GM18520 (cell line): ENCODE data around the gene METTL24.

Experiments used
- ATAC-seq: cut with Tn5 transposase; IDR thresholded peaks from one replicate; pipeline ENCODE4 v1.9.1; 2021; ENCODE audit not compliant: unreplicated experiment

METTL24 gene

DNA sequence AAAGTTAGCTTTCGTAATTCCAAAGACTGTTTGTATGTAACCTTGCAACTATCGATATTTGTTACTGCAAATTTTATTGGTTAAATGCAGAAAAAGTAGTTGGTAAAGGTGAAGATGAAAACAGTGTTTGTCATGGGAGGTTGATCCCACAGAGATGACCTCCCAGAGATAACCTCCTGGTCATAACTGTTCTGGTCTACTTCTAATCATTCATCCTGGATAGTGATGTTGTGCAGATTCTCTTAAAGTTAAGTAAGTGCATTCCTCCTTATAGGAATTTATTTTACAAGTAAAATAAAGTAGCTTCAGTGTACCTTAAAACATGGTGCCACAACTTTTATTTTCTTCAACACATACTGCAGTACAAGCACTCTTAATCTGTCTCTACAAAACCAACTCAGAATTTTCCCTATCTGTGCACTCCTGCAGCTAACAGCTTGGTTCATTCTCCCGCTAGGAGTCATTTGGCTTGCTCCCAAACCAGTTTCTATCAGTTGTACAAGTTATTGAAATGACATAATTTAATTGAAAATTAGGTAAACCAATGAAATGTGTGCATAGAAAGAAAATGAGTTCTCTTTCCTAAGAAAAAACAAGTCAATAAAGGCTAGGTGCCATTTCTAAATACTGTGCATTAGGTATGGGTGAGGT lies 19.2 kb downstream of the METTL24 start:
- ATAC-seq, result no peak

DNA sequence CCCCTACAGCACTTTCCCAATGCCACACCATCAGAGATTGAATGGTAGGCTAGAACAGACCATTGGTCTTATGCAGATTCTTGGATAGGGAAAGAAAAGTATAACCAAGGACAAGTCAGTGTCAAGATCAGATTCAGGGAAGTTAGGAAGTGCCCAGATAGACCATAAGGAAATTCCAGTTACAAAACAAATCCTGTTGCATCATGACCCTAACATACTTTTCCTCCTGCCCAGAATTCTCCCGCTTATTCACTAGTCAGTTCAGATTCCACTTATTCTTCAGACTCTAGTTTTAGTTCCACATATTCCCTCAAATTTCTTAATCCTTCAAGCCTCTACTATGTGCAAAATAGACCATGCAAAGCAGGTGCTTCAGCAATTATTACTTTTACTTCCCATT lies 20.7 kb downstream of the METTL24 start:
- ATAC-seq, result no peak

DNA sequence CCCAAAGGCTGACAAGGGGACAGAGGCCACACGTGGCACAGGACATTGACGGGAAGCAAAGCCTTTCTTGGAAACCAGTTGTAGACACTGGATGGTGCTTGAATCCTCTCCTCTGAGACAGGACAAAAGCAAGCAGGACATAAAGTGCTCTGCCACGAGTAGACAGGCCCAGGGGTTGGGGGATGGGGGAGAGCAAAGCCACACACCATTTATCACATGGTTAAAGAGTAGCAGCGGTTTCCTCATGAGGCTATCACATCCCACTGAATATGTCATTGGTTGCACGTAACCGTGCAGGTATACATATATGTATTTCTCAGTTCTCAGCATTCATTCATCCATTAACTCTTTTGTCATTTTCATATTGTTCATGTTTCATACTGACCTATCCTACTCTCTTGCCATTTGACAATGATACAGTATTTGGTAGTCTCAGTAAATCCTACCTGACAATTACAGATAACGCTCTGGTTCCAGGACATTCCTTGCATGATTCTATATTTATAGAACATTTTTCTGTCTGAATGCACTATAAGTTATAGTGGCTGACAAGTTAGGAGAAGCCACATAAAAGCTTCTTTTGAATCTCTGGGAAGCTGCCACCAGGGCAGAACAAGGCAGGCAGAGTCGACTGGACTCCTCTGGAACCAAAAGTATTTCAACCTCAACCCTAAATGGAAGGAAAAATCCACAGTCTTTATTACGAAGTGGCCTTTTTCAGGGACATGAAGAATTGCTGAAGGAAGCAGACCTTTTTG lies 23.5 kb downstream of the METTL24 start:
- ATAC-seq, result no peak

DNA sequence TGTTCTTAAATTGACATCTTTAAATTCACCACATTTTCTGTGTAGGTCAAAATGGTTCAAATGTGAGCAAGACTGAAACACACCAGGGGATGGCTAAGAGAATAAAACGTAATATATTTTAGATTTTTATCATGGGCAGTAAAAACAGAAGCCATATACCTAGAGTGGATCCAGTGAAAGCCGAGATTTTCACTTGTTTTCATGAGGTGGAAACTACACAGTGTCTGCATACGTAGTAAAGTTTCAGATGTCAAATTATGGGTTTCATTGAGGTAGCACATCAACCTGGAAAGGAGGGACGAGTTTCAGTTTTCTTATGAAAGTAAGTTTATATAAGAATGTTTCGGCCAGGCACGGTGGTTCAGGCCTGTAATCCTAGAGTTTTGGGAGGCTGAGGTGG lies 25.9 kb downstream of the METTL24 start:
- no peak for ATAC-seq

DNA sequence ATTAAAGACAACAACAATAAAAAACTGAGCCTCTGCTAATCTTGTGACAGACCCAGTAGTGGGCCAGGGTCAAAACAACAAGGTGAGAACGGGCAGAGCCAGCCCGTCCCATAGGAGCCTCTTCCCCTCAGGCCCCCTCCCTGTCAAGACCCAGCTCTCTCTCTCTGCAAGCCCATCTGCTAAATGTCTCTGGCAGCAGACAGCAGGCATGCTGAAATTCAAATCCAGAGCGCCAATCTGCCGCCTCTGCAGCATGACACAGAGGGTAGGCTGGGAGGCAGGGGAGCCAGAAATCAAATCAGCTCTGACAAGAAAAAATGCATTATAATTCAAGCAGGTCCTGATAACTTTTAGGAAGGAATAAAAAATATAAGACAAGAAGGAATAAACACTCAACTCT lies 26.3 kb downstream of the METTL24 start:
- ATAC-seq, result no peak

DNA sequence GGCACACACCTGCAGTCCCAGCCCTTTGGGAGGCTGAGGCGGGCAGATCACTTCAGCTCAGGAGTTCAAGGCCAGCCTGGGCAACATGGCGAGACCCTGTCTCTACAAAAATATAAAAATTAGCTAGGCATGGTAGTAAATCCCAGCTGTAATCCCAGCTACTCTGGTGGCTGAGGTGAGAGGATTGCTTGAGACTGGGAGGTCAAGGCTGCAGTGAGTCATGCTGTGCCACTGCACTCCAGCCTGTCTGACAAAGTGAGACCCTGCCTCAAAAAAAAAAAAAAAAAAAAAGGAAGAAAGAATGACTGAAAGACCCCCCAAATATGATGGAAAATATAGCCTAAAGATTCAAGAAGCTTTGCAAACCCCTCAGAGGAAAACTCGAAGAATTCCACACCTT lies 26.8 kb downstream of the METTL24 start:
- ATAC-seq, result no peak

DNA sequence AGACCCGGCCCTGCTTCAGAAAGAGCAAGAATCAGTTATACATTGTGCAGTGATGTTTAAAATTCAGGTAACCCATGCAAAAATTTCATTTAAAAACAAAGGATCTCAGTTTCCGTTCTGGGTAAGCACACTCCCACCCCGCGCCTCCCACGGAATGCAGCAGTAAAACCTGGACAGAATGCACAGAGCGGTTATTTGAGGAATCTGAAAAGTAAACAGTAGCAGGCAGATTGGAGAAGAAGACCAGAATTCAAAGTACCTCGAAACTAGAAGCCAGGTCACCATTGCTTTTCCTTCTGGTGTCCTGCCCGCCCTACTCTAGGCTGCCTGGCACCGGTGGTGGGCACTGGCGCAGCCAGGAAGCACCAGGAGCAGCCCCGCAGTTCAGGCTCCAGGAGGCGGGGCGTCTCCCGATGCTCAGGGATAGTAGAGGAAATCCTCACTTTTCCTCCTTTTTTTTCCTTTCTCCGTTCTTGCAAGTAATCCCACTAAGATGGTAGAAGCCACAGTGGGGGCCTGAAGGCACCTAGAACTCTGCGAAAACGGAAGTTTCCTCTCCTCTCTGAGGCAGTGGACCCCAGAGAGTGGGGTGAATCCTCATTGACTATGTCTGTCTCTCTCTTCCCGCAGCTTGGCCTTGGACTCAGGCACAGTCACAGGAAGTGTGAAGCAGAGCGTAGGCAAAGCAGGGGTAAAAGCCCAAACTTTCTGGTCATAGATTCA lies 28.3 kb downstream of the METTL24 start:
- no peak for ATAC-seq

DNA sequence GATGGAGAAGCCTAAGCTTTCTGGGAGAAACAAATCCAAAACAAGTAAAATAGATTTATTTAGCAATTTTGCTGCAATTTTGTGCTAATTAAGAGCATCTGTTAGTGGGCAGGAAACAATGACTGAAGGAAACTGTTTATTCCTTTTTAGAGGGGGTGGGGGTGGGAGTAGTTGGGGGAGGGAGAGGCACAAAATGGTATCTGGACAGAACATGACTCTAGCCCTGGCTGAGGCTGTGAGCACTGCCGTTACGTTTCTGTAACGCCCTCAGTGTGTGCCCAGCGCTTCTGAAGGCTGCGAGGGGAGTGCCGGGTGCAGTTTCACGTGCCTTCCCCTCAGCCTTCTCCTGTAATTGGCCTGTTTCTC lies 28.8 kb downstream of the METTL24 start:
- no peak for ATAC-seq

DNA sequence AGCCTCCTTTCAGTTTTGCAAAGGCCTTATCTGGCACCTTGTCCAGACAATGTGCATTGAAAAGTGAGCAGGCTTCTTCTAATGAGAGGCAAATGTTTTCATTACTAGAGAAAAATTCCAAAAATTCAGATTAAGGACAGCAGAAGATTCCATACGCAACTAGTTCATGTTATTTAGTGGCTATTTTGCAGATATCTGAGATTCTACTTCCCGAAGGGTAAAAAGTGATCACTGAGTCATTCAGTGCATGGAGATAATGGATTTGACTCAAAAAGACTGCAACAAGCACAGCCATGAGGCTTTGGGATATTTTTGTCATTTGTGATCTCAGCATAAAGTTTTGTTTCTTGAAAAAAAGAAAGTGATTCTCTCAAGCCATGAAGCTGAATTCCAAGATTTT lies 29.9 kb downstream of the METTL24 start:
- ATAC-seq, result no peak

DNA sequence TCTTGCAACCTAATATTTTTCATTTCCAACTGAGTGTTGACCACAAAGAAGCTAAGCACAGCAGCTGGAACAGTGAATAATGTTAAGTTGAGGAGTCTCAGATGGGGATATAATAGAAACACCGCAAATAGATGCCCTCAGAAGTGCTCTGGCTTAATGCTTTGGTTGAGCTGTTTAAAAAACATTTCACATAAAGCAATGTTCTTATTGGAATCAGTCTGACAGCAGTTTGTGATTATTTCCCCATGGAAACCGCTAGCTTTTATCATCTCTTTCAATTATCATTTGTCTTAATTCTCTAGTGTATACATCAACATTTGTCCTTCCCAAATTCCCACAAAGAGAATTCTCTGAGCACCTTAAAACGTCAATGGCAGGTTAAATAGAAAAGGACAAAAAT lies 30.8 kb downstream of the METTL24 start:
- no peak for ATAC-seq

DNA sequence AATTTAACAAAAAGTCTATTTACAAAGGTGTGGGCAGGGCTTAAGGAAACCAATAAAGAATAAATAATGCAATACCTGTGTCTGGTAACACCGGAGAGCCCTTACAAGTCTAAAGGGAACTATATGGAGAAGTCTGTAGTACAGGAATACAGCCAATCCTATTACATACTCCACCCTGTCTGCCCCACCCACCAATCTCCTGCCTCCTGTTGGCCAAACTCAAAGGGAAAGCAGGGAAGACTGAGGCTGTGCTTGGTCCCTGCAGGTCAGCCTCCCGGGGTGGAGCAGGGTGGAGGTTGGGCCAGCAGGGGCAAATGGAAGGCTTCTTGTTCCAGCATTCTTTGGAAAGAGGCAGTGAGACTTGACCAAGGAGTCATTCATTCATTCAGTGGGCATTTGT lies 31.5 kb downstream of the METTL24 start:
- no peak for ATAC-seq

DNA sequence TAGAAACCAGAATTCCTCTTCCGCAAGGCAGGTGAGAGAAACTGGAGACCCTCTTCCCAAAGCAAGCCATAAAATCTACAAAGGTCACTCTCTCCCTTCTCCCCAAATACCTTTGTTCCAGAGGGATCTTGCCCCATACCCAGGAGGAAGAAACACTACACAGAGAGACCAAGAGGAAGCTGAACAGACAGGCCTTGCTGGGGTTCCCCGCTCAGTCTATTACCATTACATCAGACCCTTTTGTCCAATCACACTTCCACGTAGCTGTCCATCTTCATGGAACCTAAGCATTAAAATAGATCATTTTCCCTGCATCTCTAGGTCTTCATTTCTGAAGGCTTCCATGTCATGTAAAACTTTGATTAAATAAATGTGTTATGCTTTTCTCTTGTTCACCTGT lies 32.1 kb downstream of the METTL24 start:
- ATAC-seq, result no peak

DNA sequence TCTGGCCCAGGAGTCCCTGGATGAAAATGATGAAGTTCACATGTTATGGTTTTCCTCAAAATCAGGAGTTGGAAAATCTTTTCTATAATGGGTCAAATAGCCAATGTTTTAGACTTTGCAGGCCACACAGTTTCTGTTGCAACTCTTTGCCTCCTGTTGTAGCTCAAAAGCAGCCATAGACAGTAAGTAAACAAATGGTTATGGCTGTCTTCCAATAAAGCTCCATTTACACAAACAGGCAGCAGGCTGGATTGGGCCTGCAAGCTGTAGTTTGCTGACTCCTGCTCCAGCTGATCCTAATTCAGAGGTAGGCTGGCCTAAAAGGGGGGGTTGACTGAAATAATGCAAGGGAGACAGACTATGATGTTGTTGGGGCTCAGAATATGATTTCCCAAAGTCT lies 33.0 kb downstream of the METTL24 start:
- ATAC-seq, result no peak

DNA sequence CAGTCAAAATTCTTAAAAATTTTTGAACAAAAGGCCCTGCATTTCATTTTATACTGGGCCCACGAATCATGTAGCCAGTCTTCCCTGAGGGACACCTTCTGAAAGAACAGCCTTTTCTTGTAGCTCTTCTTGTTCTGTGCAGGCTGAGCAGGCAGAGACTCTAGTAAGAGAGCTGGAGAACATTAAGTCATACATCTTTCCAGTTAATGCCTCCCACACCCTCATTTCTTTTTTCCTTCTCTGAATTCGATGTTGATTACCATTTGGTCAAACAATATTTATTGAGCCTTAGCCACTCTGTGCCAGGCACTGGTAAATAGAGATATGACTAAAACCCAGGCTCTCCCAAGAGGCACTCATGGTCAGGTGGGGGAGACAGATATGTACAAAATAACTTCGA lies 33.6 kb downstream of the METTL24 start:
- ATAC-seq, result no peak

DNA sequence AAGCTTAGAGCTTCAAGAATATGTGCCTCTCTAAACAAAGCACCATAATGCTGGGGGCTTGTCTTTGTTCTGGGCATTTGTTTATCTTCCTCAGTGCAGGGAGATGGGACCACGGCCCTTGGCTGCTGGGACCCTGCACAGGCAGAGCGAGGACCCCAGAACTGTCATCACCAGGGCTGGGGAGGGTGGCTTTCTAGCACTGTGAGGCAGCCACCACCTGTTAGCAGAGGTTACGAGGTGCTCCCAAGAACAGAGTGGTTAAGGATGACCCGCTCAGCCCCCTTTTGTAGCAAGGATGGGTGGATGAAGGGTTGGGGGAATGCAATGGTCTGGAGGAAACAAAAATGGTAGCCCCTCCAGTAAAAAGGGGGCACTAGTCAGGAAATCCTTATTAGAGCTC lies 34.9 kb downstream of the METTL24 start:
- no peak for ATAC-seq

DNA sequence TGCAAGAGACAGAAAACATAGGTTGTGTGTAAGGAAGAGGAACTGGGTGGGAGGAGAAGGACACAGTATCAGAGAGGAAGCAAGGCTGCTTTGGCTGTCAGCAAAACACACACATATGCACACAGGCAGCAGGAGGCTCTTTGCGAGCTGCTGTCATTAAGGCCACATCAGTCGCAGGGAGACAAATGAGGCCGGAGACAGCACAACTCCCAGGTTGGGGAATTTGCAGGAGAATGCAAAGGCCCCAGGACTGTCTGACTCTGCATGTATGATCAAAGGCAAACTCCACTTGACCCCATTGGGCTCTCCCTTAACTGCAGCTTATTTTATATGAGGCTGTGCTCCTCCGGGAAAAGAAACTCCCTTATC lies 35.3 kb downstream of the METTL24 start:
- ATAC-seq, result no peak

DNA sequence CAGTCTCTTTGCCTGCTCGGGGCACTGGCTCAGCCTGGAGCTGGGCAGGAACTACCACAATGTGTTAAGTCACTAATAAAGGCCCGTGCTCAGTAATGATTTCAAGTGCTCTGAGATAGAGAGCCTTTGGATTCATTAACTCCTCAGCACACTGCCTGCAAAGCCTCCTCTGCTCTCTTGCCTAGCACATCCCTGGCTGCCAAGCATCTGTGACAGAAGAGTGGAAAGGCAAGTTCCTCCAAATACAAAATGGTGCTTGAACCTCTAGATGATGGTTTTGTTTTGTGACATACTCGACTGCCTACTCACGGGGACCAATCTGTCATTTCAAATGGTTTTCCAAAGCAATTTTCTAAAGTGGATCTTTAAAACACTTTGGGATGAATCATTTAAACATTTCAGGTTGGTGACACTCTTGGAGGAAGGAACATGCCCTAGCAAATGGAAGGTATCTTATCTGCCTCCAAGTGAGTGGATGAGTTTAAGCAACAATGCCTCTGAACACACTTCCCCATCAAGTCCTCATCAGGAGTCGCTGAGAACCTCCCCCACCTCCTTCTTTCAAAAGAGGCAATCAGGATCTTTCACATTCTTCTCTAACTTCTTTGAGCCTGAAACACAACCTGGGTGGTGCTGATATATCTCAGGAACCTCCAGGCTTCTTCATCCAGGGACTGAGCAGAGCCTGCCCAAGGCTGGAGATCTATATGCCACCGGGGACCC lies 35.8 kb downstream of the METTL24 start:
- ATAC-seq, result no peak

DNA sequence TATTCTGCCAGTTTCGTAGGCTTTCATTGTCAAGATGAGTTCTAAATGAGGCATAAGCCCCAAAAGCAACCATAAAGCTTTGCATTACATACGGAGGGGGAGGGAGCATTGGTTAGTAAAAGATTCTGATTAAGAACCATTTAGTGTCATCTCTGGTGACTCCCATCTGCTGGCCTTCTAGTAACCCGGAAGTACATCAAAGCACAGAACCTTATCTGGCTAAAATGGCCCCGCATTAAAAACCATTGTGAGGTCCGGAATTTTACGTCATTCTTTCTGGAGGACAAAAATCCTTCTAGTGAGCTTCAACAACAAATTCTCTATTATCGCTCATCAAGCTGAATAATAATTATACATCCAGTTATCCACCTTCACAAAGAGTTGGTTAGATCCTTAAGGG lies 37.8 kb downstream of the METTL24 start:
- no peak for ATAC-seq

DNA sequence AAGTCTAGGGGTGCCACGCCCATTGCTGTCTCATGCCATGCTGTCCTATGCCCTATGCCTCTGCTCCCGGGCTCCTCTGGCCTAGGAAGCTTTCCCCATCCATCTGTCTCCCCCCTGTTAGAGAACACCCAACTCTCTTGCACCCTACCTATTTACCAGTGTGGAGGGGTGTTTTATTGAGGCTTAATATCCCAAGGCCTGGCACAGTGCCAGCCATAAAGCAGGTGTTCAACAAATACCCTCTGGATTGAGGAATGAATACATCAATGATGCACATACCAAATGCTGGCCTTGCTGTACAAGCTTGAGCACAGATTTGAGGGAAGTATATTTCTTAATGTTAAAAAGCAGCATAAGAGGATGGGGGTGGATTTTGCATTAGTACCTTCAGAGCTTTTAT lies 38.3 kb downstream of the METTL24 start:
- no peak for ATAC-seq

DNA sequence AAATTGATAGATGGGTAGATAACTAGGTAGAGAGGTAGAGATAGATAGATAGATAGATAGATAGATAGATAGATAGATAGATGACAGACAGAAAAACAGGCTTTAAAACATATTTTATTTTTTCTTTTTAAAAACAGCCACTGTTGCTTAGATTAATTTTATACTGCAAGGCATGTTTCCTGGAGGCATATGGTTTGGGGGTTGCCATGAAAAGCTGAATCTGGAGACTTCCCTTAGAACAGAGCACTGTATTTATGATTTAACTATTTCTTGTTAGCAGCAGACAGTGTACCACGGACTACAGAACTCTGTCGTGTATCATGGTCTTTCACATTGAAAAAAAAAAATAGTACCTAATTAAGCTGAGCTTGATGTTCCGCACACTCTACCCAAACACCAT lies 38.8 kb downstream of the METTL24 start:
- no peak for ATAC-seq

DNA sequence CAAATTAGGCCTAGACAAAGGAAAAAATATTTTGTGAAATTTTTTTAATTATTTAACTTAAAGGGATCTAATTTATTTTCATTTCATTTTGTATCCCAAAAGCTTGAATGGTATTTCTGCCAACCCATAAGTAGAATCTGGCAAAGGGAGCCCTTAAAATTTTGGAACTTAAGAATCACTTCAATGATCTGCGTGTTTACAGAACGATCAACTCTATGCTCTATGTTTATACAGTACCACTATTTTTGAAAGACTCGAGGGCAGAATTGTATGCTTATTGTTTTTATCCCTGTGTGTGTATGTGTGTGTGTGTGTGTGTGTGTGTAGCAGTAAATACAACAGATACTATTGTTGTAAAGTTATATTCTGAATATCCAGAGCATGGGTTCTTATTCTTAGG lies 39.2 kb downstream of the METTL24 start:
- no peak for ATAC-seq

DNA sequence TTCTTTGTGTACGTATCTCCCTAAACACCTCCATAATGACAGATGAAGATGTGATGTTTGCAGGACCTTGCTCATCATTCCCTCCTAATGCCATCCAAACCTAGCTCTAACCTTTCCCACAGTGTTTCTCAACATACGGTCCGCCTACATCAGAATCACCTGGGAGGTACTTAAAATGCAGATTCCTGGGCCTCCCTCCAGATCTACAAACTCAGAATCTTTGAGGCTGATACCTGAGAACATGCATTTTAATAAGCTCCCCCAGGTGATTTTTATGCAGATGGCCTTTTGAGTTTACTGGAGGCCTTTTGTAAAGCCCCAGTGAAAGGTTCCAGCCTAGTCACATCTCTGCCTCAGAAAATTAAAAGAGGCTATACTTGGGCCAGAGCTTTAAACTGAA lies 40.5 kb downstream of the METTL24 start:
- no peak for ATAC-seq
